HCT116 (cell line): ENCODE measurements around the gene NLRP6. TPM values are rescaled to one million over a fixed set of nuclear protein-coding genes. Genes with fewer than 3 reads are reported as not detected.
A peak's percentile ranks its signal among the peaks of the same experiment; 100 is the strongest.
"Not testable (repeated sequence)": the region's sequence is repeated elsewhere in the genome, so short reads cannot be mapped to it uniquely, and the experiment has no call there.

ENCODE experiments used
- ATAC-seq: fragments of 200-7000 bp; cut with Tn5 transposase; 2 replicates; pipeline ENCODE4 v1.9.1; 2020; ENCODE audit warnings: mild to moderate bottlenecking, moderate library complexity
- BruUV-seq: library from RNA; stranded (reverse); fragments of 400-500 nt; replicated peaks from 2 replicates; lab custom pipeline; 2021; lab: Mats Ljungman, UMichigan
- CTCF ChIA-PET: fragments of 300-600 bp; sonication (Branson Sonifier 250); formaldehyde crosslinking; loops from one replicate; lab custom pipeline; 2021; ENCODE audit warnings: antibody characterized with exemption; lab: Charles Lee
- POLR2A ChIA-PET: fragments of 300-600, 350-600 bp; sonication (Branson Sonifier 250); formaldehyde crosslinking; loops from one replicate; lab custom pipeline; 2021; ENCODE audit warnings: antibody characterized with exemption; lab: Charles Lee
- RAD21 ChIA-PET, 2 experiments: fragments of 300-600 bp; sonication (Branson Sonifier 250); formaldehyde crosslinking; loops; one replicate each; lab custom pipeline; 2023; ENCODE audit warnings: low total read pairs in 2 of 2; ENCODE audit not compliant: uncharacterized antibody in 2 of 2, unreplicated experiment in 2 of 2, low non-redundant PET in 1 of 2; lab: Charles Lee
- DNase-seq: peaks from one replicate; pipeline ENCODE4 v3.0.0-alpha.2; 2010; ENCODE audit warnings: low read depth, low spot score
- H2AFZ ChIP-seq: fragments of 200-600 bp; shearing (Covaris generic), sonication (generic); 2 replicates; pipeline ENCODE4 v1.6.1; 2017; ENCODE audit warnings: low read depth, mixed run types, mixed read lengths, antibody characterized with exemption, low read length; ENCODE audit not compliant: poor library complexity, severe bottlenecking
- H3K27ac ChIP-seq: 2 replicates; pipeline ENCODE4 v1.5.1; 2012; ENCODE audit warnings: low read depth, low read length
- H3K27me3 ChIP-seq: fragments of 200-600 bp; sonication (generic); 2 replicates; pipeline ENCODE4 v1.6.1; 2016; ENCODE audit warnings: mixed run types, low read length, mixed read lengths; ENCODE audit not compliant: insufficient read depth
- H3K36me3 ChIP-seq, 2 experiments: fragments of 200-500 bp in 1 of 2; fragments of 200-600 bp in 1 of 2; sonication (Bioruptor generic) in 1 of 2; sonication (generic) in 1 of 2; 2 replicates each; pipeline versions ENCODE4 v1.5.1 to v1.6.1; 2014 to 2016; ENCODE audit warnings: low read length in 2 of 2, inconsistent platforms in 1 of 2, mixed read lengths in 1 of 2, mixed run types in 1 of 2; ENCODE audit not compliant: insufficient read depth in 2 of 2, control insufficient read depth in 1 of 2
- H3K4me1 ChIP-seq, 2 experiments: fragments of 200-600 bp in 1 of 2; sonication (generic) in 1 of 2; 2 replicates each; pipeline versions ENCODE4 v1.5.1 to v1.6.1; 2012 to 2017; ENCODE audit warnings: low read length in 2 of 2, inconsistent platforms in 1 of 2, mild to moderate bottlenecking in 1 of 2, mixed read lengths in 1 of 2, mixed run types in 1 of 2, moderate library complexity in 1 of 2; ENCODE audit not compliant: insufficient read depth in 2 of 2, control insufficient read depth in 1 of 2
- H3K4me2 ChIP-seq: fragments of 200-600 bp; sonication (generic); 2 replicates; pipeline ENCODE4 v1.6.1; 2017; ENCODE audit warnings: mixed run types, low read length, mixed read lengths
- H3K4me3 ChIP-seq, 2 experiments: fragments of 200-600 bp in 1 of 2; sonication (generic) in 1 of 2; replicated peaks in 1 of 2; 2 replicates each; pipeline ENCODE4 v1.5.1; 2011 to 2016; ENCODE audit warnings: low read length in 2 of 2, control low read depth in 1 of 2, low read depth in 1 of 2, mild to moderate bottlenecking in 1 of 2, mixed read lengths in 1 of 2, mixed run types in 1 of 2
- H3K79me2 ChIP-seq: fragments of 200-600 bp; sonication (generic); 2 replicates; pipeline ENCODE4 v1.6.1; 2017; ENCODE audit warnings: mild to moderate bottlenecking, mixed run types, low read length, moderate library complexity, mixed read lengths; ENCODE audit not compliant: insufficient read depth
- H3K9ac ChIP-seq: fragments of 200-600 bp; sonication (generic); 2 replicates; pipeline ENCODE4 v1.6.1; 2016; ENCODE audit warnings: low read length, mixed read lengths
- H3K9me2 ChIP-seq: fragments of 200-600 bp; sonication (generic), shearing (Covaris generic); 2 replicates; pipeline ENCODE4 v1.6.1; 2017; ENCODE audit warnings: mixed run types, mild to moderate bottlenecking, moderate library complexity; ENCODE audit not compliant: insufficient read depth
- H3K9me3 ChIP-seq, 2 experiments: fragments of 200-500 bp in 1 of 2; fragments of 200-600 bp in 1 of 2; sonication (Bioruptor generic) in 1 of 2; sonication (generic) in 1 of 2; 2 replicates each; pipeline ENCODE4 v1.6.1; 2014 to 2017; ENCODE audit warnings: low read length in 2 of 2, mixed read lengths in 2 of 2, inconsistent platforms in 1 of 2, low read depth in 1 of 2, mild to moderate bottlenecking in 1 of 2, mixed run types in 1 of 2, moderate library complexity in 1 of 2; ENCODE audit not compliant: control insufficient read depth in 1 of 2, insufficient read depth in 1 of 2
- H4K20me1 ChIP-seq: fragments of 200-600 bp; sonication (generic), shearing (Covaris generic); 2 replicates; pipeline ENCODE4 v1.6.1; 2017; ENCODE audit warnings: mixed run types, mild to moderate bottlenecking, moderate library complexity; ENCODE audit not compliant: insufficient read depth
- POLR2AphosphoS5 ChIP-seq: IDR thresholded peaks from 2 replicates; pipeline ENCODE4 v1.6.1; 2011; ENCODE audit warnings: mild to moderate bottlenecking, low read depth, low read length, moderate library complexity
- intact Hi-C: fragments of 100-400 bp; cut with micrococcal nuclease; formaldehyde crosslinking; loops from 2 replicates; pipeline ENCODE4 v1.10.0; 2022
- total RNA-seq: library from RNA; stranded (reverse); gene quantifications from one replicate; pipeline ENCODE4 v1.2.1, GENCODE V29; 2021; ENCODE audit not compliant: unreplicated experiment

The NLRP6 gene
- total RNA-seq, 1 experiment from 2014 or later = not detected

DNA sequence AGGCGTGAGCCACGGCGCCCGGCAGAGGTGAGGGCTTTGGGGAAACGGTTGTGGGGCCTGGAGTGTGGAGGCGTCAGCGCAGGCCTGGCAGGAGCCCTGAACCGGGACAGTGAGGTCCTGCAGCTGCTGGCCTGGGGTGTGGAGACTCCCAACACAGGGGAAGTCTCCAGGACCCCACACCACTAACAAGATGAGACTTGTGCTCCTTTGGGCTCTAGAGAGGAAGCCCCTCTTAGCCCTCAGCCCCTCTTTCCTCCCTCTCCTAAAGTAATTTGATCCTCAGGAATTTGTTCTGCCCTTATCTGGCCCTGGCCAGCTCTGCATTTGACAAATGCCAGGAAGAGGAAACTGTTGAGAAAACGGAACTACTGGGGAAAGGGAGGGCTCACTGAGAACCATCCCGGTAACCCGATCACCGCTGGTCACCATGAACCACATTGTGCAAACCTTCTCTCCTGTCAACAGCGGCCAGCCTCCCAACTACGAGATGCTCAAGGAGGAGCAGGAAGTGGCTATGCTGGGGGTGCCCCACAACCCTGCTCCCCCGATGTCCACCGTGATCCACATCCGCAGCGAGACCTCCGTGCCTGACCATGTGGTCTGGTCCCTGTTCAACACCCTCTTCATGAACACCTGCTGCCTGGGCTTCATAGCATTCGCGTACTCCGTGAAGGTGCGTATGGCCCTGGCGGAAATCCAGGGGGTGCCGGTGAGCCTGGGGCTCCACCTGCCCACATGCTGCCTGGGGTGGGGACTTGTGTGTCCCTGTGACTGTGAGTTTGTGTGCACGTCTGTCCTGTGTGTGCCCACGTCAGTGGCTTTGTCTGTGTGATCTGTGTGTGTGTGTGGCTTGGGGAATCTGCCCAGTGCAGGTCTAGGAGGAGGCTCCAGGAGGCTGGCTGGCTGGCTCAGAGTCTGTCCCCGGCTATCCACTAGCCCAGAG is 29.8 kb downstream of the NLRP6 start, which contains the start of gene IFITM2:
TSS of gene IFITM2 (plus strand) at position 51 of the 943 bp plus-strand sequence. CDS start at position 428, 377 bp downstream.
- Histone ChIP-seq H3K4me3 (peak within 1 kb of the TSS; percentile 59 to 68), H3K27ac (peak within 1 kb of the TSS; percentile 62), H3K4me2 (peak within 1 kb of the TSS; percentile 80), H3K4me1 (peaks cover 13 to 24% of the 10 kb centered on the region in 2 experiments), H3K9ac (peak within 1 kb of the TSS; percentile 61)
- ChIA-PET POLR2A (interaction anchor here (0.7 to 1.0 kb wide), 2 partner anchors 9 to 13 kb away, joined by 3 read pairs; partner anchors contain the start of genes IFITM3 and IFITM5), CTCF (interaction anchor here (0.7 to 1.1 kb wide), 3 partner anchors 9 to 99 kb away, joined by 3 to 8 read pairs (median 5); no protein-coding TSS in a partner anchor)
- H3K36me3 ChIP-seq, H4K20me1 ChIP-seq, H2AFZ ChIP-seq, H3K27me3 ChIP-seq, RAD21 ChIA-PET, DNase-seq, H3K9me2 ChIP-seq, H3K9me3 ChIP-seq, H3K79me2 ChIP-seq: not testable (repeated sequence)
- intact Hi-C loops = loop anchor here (10.0 kb wide), 1 partner anchor 87 kb away; the partner anchor contains the start of gene PKP3
- peak; percentile 50 for TF ChIP-seq POLR2AphosphoS5
- ATAC-seq = peak; percentile 57
- BruUV-seq = TSS peak; percentile 90

DNA sequence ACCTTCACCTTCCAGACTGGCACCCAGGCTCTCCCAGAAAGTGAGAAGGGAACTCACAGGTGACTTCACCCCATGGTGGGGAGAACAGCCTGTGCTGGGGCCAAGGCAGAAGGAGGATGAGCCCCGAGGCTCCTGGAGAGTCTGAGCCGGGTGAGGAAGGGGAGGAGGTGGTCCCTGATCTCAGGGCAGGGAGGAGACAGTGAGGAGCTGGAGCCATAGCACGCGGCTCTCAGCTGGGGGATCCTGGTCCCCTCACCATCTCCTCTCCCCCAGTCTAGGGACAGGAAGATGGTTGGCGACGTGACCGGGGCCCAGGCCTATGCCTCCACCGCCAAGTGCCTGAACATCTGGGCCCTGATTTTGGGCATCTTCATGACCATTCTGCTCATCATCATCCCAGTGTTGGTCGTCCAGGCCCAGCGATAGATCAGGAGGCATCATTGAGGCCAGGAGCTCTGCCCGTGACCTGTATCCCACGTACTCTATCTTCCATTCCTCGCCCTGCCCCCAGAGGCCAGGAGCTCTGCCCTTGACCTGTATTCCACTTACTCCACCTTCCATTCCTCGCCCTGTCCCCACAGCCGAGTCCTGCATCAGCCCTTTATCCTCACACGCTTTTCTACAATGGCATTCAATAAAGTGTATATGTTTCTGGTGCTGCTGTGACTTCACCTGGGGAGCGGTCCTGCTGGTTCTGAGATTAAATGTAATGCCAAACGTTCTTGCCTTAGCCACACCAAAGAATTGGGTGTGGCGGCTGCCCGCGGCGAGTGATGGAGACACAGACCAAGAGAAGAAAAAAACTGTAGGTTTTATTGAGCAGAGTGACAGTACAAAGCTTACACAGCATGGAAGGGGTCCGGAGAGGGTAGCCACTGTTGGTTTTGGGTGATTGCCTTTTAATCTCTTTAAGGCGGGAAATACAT is 30.8 kb downstream of the NLRP6 start:
- H3K9me3 ChIP-seq, H2AFZ ChIP-seq, H3K36me3 ChIP-seq, H3K9me2 ChIP-seq, DNase-seq, H4K20me1 ChIP-seq, H3K79me2 ChIP-seq, BruUV-seq, POLR2A ChIA-PET, H3K27me3 ChIP-seq, RAD21 ChIA-PET: not testable (repeated sequence)
- peak overlapping the region; percentile 62; the same call in 1 of the 2 replicates for H3K27ac ChIP-seq
- peaks cover 21 to 33% of the 10 kb centered on the region in 2 experiments for H3K4me1 ChIP-seq
- peak overlapping the region; percentile 80 for H3K4me2 ChIP-seq
- intact Hi-C loops = loop anchor here (10.0 kb wide), 1 partner anchor 86 kb away; the partner anchor contains the start of gene PKP3
- peak overlapping the region; percentile 61 for H3K9ac ChIP-seq
- CTCF ChIA-PET = interaction anchor here (1.0 to 1.1 kb wide), 2 partner anchors 8 to 10 kb away, joined by 3 to 5 read pairs; no protein-coding TSS in a partner anchor
- peak; percentile 16 for ATAC-seq
- H3K4me3 ChIP-seq = peak overlapping the region; percentile 59 to 68

DNA sequence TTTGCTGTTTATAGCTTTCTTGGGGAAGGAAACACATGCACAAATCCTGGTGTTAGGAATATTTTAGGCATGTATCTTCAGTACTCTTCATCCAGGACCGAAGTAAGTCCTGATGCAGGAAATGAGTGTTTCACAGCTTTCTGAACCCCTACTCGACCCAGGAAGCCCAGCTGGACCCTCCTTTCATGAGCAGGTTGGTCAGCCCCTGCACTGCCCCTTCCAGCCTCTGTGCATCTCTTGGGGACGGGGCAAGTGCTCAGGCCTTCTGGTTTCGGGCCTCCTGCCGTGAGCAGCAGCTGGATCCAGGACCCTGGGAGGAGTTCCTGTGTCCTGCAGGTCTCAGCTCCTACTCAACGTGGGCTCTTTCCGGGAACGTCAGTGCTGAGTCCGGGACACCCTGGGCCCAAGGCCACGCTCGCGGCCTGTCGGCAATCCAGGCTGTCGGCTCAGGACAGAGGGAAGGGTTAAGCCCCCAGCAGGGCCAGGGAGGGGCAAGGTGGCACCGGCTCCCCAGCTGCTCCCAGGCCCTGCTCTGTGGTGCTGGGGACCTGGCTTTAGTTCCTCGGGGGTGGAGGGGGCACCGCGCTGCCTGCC is 31.9 kb downstream of the NLRP6 start:
- H3K9ac ChIP-seq, DNase-seq, RAD21 ChIA-PET, BruUV-seq, H3K27me3 ChIP-seq, POLR2A ChIA-PET, H3K4me3 ChIP-seq, H3K9me3 ChIP-seq, H4K20me1 ChIP-seq, H3K79me2 ChIP-seq, H3K9me2 ChIP-seq, H3K27ac ChIP-seq, H3K36me3 ChIP-seq, H2AFZ ChIP-seq: not testable (repeated sequence)
- Histone ChIP-seq H3K4me2 (peak overlapping the region; percentile 80), H3K4me1 (peaks cover 23 to 35% of the 10 kb centered on the region in 2 experiments)
- ATAC-seq = peak; percentile 5; the same call in 1 of the 2 replicates
- CTCF ChIA-PET = interaction anchor here (1.0 kb wide), 1 partner anchor 9 kb away, joined by 3 read pairs; no protein-coding TSS in a partner anchor
- intact Hi-C loops = loop anchor here (10.0 kb wide), 1 partner anchor 85 kb away; the partner anchor contains the start of gene PKP3
